GM12878 (cell line): Measurements from ENCODE around the gene ITSN2. TPM values are rescaled to one million over a fixed set of nuclear protein-coding genes. Genes with fewer than 3 reads are reported as not detected.

Source experiments
- ATAC-seq: fragments of 200-7000 bp; cut with Tn5 transposase; 3 replicates; pipeline ENCODE4 v1.9.1; 2020; ENCODE audit warnings: mild to moderate bottlenecking, moderate library complexity
- BruUV-seq: library from RNA; stranded (reverse); fragments of 400-500 nt; replicated peaks from 2 replicates; lab custom pipeline; 2021; lab: Mats Ljungman, UMichigan
- CTCF ChIA-PET: fragments of 300-600 bp; sonication (Branson Sonifier 250); formaldehyde crosslinking; extraction: SDS; loops from one replicate; lab custom pipeline; 2021; ENCODE audit warnings: inconsistent platforms; lab: Yijun Ruan, JAX
- POLR2A ChIA-PET: fragments of 350-600 bp; formaldehyde crosslinking; extraction: SDS; loops from one replicate; lab custom pipeline; 2021; ENCODE audit warnings: inconsistent platforms; lab: Charles Lee
- RAD21 ChIA-PET: fragments of 300-600 bp; sonication (Branson Sonifier 250); formaldehyde crosslinking; loops from one replicate; lab custom pipeline; 2023; ENCODE audit warnings: antibody characterized with exemption; ENCODE audit not compliant: unreplicated experiment; lab: Charles Lee
- SMC1A ChIA-PET: fragments of 300-600 bp; sonication (Branson Sonifier 250); formaldehyde crosslinking; loops from one replicate; lab custom pipeline; 2023; ENCODE audit not compliant: unreplicated experiment, uncharacterized antibody; lab: Charles Lee
- DNase-seq: peaks from one replicate; pipeline ENCODE4 v3.0.0-alpha.2; 2011; ENCODE audit warnings: low read depth, low spot score
- FAIRE-seq: peaks from 3 replicates; lab custom pipeline; 2011; peaks lifted over from hg19 to GRCh38; lab: Jason Lieb, UNC
- H2AFZ ChIP-seq: 2 replicates; pipeline ENCODE4 v1.6.0; 2011; ENCODE audit warnings: low read depth, low read length, control low read depth; ENCODE audit not compliant: control insufficient read depth
- H3K27ac ChIP-seq: 2 replicates; pipeline ENCODE4 v1.5.1; 2011; ENCODE audit warnings: control low read depth; ENCODE audit not compliant: control insufficient read depth, insufficient read depth
- H3K27me3 ChIP-seq, 2 experiments: replicated peaks in 1 of 2; 2 replicates each; pipeline versions ENCODE4 v1.6.0 to v1.6.1; 2011; ENCODE audit warnings: low read length in 1 of 2; ENCODE audit not compliant: control insufficient read depth in 2 of 2, insufficient read depth in 2 of 2
- H3K36me3 ChIP-seq, 2 experiments: 2 replicates each; pipeline ENCODE4 v1.5.1; 2011; ENCODE audit warnings: low read length in 1 of 2; ENCODE audit not compliant: control insufficient read depth in 2 of 2, insufficient read depth in 2 of 2
- H3K4me1 ChIP-seq: 2 replicates; pipeline ENCODE4 v1.6.1; 2011; ENCODE audit warnings: mild to moderate bottlenecking, low read length, moderate library complexity, mixed read lengths; ENCODE audit not compliant: control insufficient read depth, insufficient read depth
- H3K4me2 ChIP-seq: 2 replicates; pipeline ENCODE4 v1.6.0; 2011; ENCODE audit warnings: control low read depth; ENCODE audit not compliant: control insufficient read depth, insufficient read depth
- H3K4me3 ChIP-seq: fragments of 200-600 bp; sonication (generic); 2 replicates; pipeline ENCODE4 v1.5.1; 2016
- H3K79me2 ChIP-seq: 2 replicates; pipeline ENCODE4 v1.6.0; 2011; ENCODE audit warnings: low read length; ENCODE audit not compliant: control insufficient read depth, insufficient read depth
- H3K9ac ChIP-seq: 2 replicates; pipeline ENCODE4 v1.8.0; 2011; ENCODE audit warnings: low read length, control low read depth, mixed read lengths; ENCODE audit not compliant: control insufficient read depth, insufficient read depth
- H3K9me3 ChIP-seq: replicated peaks from 3 replicates; pipeline ENCODE4 v1.5.1; 2011; ENCODE audit warnings: mild to moderate bottlenecking, low read length; ENCODE audit not compliant: control insufficient read depth, insufficient read depth
- H4K20me1 ChIP-seq: 2 replicates; pipeline ENCODE4 v1.6.0; 2011; ENCODE audit not compliant: control insufficient read depth, insufficient read depth
- CEBPB ChIP-seq, 2 experiments: fragments of 150-350 bp in 1 of 2; IDR thresholded peaks; 2 replicates each; pipeline ENCODE4 v1.6.1; 2012 to 2014; ENCODE audit warnings: low read depth in 2 of 2, low read length in 2 of 2, borderline replicate concordance in 1 of 2, inconsistent platforms in 1 of 2
- E2F4 ChIP-seq: IDR thresholded peaks from 2 replicates; pipeline ENCODE4 v1.6.1; 2012; ENCODE audit warnings: low read depth, low read length, improper control_type of control experiment
- FOS ChIP-seq: IDR thresholded peaks from 3 replicates; pipeline ENCODE4 v1.6.1; 2011; ENCODE audit warnings: borderline replicate concordance; ENCODE audit not compliant: insufficient read length; ENCODE audit errors: extremely low read depth
- HCFC1 ChIP-seq: fragments of 150-350 bp; IDR thresholded peaks from 2 replicates; pipeline ENCODE4 v1.6.1; 2014; ENCODE audit warnings: low read length
- NFIC ChIP-seq: IDR thresholded peaks from 2 replicates; pipeline ENCODE4 v1.6.1; 2012; ENCODE audit warnings: low read depth, mild to moderate bottlenecking, inconsistent platforms, low read length, moderate library complexity
- WGBS: methylation state at CpG from one replicate; pipeline ENCODE4 v1.1.6; 2016; ENCODE audit warnings: low lambda C conversion rate; ENCODE audit not compliant: insufficient replicate concordance, insufficient coverage; ENCODE audit errors: missing lambda C conversion rate; 5-methylcytosine and 5-hydroxymethylcytosine counted together
- in situ Hi-C: fragments of 300-500 bp; cut with MboI; formaldehyde crosslinking; loops from 9 replicates; pipeline ENCODE4 v1.14.3; 2018; ENCODE audit warnings: mixed read lengths
- intact Hi-C: fragments of 100-400 bp; cut with micrococcal nuclease; formaldehyde crosslinking; loops from one replicate; pipeline ENCODE4 v1.14.2; 2022; ENCODE audit not compliant: unreplicated experiment
- polyA plus RNA-seq, 11 experiments: library from polyadenylated mRNA; depleted of rRNA in 4 of 11; unstranded in 6 of 11; stranded (reverse) in 5 of 11; fragments of >200 nt; fragmentation: Nextera tagmentation in 4 of 11; fragmentation: Illumina TruSeq in 1 of 11; extraction: Ambion mirVana in 4 of 11; extraction: Trizol in 1 of 11; gene quantifications; 1 replicate in 1 of 11; 2 replicates in 10 of 11; pipeline versions ENCODE4 v1.2.1 to v1.2.3, GENCODE V29; 2011 to 2016; ENCODE audit warnings: inconsistent platforms in 2 of 11, missing spikeins in 2 of 11, low read depth in 1 of 11
- total RNA-seq, 4 experiments: library from RNA; depleted of rRNA in 3 of 4; stranded (reverse); fragments of >200 nt in 3 of 4; fragmentation: Illumina TruSeq in 1 of 4; extraction: Trizol in 1 of 4; gene quantifications; 2 replicates each; pipeline versions ENCODE4 v1.2.1 to v1.2.3, GENCODE V29; 2013 to 2021

The ITSN2 gene
- total and polyA plus RNA-seq, 10 of the 15 experiments (the other 5 are each of a cell fraction or from before 2014, with no cell fraction given) = 20.5 to 80.0 (median 54.7) TPM

- TF ChIP-seq NFIC (no peak), CEBPB (IDR thresholded peaks at IDR 0.05; ENCODE audit: borderline replicate concordance in 1 of 2, low read depth in 2 of 2, low read length in 2 of 2) (no peak), E2F4 (no peak)
Observed at GRCh38 chr2:24203787-24204150, 156.6 kb downstream of the ITSN2 start (continued).

GRCh38 chr2:24203029-24203786, 157.1 kb downstream of the ITSN2 start:
- H4K20me1 ChIP-seq = no peaks in the 10 kb centered on the region
- 95% methylated on average over 19 of the region's 19 CpGs for WGBS
- ATAC-seq (no peak), FAIRE-seq (no peak), DNase-seq (no peak)
- BruUV-seq = TSS peak; percentile 58
- no peaks in the 10 kb centered on the region for H3K27me3 ChIP-seq
- no peak overlapping the region for H3K27ac ChIP-seq
- no peaks in the 10 kb centered on the region for H3K9me3 ChIP-seq
- ChIA-PET CTCF (interaction anchor here (0.6 kb wide), 1 partner anchor 140 kb away, joined by 3 read pairs; no protein-coding TSS in a partner anchor), RAD21 (no interaction called here), SMC1A (interaction anchor here (1.0 to 1.3 kb wide), 2 partner anchors 26 to 130 kb away, joined by 3 read pairs; no protein-coding TSS in a partner anchor), POLR2A (interaction anchor here (0.6 kb wide), 3 partner anchors 106 to 595 kb away, joined by 3 to 6 read pairs (median 3); no protein-coding TSS in a partner anchor)
- H2AFZ ChIP-seq = no peak overlapping the region
- no peak overlapping the region for H3K4me3 ChIP-seq
- no peaks in the 10 kb centered on the region for H3K79me2 ChIP-seq
- no peak overlapping the region for H3K4me2 ChIP-seq
- no peak overlapping the region for H3K9ac ChIP-seq
- in situ Hi-C loops = no loop called here
- no peaks in the 10 kb centered on the region for H3K4me1 ChIP-seq
- H3K36me3 ChIP-seq = peaks cover 6 to 11% of the 10 kb centered on the region in 2 experiments
- TF ChIP-seq FOS (no peak), HCFC1 (no peak)
- intact Hi-C loops = no loop called here
